Measurements from ENCODE around the gene BHLHE40.

GRCh38 chr3:4992118-4992517 is 12.9 kb downstream of the BHLHE40 start:
- no peak for TF ChIP-seq POLR2A (IDR thresholded peaks at IDR 0.05; ENCODE audit: low read length)
- no peak for TF ChIP-seq GATA1 (IDR thresholded peaks at IDR 0.05; ENCODE audit: low read depth, low read length)
